HG03280 (cell line): ENCODE results near the gene NNMT.

Experiments
- ATAC-seq: cut with Tn5 transposase; IDR thresholded peaks from one replicate; pipeline ENCODE4 v1.9.1; 2021; ENCODE audit warnings: mild to moderate bottlenecking, moderate library complexity; ENCODE audit not compliant: unreplicated experiment

The NNMT gene

DNA sequence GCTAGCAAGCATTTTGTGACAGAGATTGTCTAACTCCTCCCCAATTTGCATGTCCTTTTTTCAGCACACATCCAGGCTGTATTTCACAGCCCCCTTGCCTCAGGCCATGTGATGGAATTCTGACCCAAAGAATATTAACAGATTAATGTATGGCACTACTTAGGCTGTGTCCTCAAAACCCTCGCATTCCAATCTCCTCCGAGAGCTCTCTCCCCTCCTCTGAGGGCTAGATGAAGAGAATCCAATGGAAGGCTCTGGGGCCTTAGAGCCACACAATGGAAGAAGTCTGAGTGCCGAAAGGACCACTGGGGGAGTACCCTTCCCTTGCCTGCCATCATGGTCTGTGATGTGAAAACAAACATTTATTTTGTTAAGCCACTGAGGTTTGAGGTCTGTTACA, 13.7 kb upstream of the NNMT start:
- ATAC-seq = no peak

DNA sequence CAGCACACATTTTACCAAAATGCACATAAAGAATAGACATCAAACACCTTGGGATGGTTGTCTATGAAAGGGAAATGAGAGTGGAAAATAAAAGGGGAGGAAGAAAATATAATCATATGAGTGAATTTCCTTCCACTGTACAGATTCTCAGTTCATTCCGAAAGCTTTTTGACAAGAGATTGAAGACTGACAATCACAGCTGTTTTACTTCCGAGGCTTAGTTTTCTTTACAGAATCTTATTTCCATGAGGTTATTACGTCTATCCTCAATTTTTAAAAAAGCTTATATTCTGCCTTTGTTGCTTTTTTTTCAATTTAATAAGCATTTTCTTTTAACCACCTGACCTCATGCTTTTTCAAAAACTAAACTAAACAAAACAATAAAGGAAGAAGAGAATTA, 12.8 kb upstream of the NNMT start:
- ATAC-seq = no peak

DNA sequence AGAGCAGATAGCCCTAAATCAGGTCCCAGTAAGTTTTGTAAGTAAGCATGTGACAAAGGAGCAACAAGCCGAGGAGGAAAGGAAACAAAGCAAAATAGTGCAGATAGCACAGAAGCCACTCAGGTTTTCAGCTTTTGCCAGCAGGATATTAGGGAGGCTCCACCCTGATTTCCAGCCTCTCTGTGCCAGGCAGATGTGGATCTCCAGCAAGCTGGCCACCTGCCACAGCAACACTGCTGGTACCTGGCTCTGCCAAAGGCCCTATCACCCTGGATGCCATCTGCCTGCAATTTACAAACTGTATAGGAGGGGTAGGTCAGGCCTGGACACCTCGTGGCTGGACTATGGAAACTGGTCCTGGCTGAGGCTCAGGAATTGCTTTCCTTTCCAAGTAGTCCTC, 12.2 kb upstream of the NNMT start:
- ATAC-seq = no peak

DNA sequence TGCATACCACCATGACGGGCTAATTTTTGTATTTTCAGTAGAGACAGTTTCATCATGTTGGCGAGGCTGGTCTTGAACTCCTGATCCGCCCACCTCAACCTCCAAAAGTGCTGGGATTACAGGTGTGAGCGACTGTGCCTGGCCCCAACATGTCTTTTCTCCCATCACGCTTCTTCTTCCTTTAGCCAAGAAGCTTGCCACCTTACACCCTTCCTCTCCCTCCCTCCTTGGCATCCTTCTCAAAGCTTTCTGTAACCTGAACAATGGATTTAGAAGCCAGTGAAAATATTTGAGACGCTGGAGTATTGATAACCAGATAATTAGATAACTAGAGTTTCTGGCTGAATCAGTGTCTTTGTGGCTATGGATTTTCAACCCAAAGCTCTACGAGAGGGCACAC, 11.3 kb upstream of the NNMT start:
- ATAC-seq = no peak

DNA sequence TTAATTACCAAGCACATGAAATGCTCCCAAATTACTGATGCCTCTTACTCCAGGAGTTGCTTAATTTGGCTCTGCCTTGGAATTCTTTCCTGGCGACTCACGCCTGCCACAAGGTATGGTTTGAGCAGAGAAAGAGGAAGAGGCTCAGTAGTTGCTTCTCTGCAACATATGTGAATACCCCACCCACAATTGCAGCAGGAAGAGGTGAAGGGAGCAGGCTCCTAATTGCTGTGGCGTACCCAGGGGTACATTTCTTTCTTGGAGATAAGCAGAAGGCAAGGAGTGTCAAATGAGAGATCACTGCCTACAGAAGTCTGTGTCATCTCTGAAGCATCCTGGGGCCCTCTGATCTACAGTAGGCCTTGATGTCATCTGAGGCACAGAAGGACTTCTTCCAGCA, 10.6 kb upstream of the NNMT start:
- no peak for ATAC-seq

DNA sequence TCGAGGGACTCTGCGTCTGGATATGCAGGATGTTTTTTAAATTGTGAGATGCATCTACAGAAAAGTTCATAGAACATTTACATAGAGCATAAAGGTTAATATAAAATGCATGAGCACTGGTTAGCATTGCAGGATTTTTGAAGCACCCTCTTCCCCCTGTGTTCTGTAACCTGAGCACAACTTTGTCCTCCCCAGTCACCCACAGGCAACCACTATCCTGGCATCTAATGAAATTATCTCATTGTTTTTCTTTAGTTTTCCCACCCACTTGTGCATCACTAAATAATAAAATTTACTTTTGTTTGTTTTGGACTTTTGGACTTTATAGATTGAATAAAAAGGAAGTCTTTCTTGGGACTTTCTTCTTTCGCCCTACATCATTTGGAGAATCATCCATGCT, 10.0 kb upstream of the NNMT start:
- ATAC-seq = no peak

DNA sequence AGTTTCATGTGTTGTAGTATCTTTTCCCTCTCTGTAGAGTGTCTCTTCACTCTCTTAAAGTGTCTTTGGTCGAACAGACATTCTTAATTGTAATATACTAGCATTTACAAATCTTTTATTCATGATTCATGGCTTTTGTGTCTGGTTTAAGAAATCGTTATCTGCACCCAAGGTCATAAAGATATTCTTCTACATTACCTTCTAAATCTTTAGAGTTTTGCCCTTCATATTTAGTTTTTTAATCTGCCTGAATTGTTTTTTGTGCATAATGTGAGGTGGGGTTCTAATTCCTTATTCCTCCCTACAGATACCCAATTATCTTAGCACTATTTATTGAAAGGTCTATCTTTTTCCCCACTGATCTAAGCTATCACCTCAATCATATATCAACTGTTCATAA, 9.0 kb upstream of the NNMT start:
- ATAC-seq = no peak

DNA sequence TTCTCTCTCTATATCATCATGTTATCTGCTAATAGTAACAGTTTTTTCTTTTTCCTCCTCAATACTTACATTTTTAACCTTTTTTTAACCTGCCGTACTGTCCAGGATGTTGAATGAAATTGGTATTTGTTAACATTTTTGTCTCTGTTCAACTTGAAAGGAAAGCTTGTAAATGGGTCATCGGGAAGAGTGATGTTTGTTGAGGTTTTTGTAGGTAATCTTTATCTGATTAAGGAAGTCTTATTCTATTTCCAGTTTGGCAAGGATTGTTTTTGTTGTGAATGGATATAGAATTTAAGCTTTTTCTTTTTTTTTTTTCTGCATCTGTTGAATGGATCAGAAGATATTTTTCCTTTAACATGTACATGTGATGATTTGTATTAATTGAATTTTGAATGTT, 8.1 kb upstream of the NNMT start:
- no peak for ATAC-seq

DNA sequence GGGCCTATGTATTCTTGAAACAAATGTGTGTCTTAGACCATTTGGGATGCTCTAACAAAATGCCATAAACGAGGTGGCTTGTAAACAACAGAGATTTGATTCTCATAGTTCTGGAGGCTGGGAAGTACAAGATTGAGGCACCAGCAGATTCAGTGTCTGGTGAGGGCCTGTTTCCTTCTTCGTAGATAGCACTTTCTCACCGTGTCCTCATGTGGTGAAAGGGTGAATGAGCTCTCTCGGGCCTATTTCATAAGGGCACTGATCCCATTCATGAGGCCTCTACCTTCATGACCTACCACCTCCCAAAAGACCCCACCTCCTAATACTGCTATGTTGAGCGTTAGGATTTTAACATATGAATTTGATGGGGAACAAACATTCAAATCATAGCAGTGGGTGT, 6.4 kb upstream of the NNMT start:
- no peak for ATAC-seq

DNA sequence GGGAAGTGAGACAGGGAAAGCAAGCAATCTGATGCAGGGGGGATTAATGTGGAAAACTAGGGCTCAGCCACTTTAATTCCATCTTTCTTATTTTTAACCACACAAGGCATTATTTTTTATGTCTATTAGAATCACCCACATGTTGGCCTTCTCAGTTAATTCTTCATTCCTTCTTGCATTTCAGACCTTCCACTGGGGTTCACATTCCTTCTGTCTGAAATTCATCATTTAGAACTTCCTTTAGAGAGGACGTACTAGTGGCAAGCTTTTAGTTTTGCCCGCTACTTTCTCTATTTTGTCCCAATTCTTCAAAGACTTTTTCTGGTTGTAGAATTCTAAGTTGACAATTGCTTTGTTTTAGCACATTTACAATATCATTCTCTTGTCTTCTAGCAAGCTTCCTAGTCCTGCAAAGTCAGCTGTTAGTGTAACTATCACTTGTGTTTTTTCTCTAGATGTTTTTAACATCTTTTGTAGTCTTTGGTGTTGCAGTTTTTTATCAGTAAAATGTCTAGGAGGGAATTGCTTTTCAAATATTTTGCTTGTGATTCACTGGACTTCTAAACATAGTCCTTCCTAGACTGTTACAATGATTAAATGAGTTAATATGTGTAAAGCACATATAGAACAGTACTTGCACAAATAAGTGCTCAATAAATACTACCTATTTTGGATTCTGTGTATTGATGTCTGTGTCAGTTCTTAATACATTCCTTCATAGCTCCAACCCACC, 5.5 kb upstream of the NNMT start:
- ATAC-seq = no peak

DNA sequence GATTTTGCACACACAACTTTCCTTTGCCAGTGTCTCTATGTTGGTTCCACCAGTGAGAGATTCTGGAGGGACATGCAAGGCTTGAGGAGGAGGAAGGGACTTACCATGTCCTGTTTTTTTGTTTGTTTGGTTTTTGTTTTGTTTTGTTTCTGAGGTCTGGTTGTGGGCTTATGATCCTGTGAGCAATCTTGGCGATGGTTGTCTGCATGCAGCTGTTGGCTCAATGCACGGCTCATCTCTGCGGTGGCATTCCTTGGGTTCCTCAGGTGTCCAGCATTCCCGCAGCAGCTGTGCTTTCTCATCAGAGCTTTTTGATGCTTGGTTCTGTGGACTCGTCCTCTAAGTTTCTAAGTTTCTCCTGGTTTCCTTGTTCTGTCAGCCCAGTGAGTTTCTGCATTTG, 4.8 kb upstream of the NNMT start:
- ATAC-seq = no peak

DNA sequence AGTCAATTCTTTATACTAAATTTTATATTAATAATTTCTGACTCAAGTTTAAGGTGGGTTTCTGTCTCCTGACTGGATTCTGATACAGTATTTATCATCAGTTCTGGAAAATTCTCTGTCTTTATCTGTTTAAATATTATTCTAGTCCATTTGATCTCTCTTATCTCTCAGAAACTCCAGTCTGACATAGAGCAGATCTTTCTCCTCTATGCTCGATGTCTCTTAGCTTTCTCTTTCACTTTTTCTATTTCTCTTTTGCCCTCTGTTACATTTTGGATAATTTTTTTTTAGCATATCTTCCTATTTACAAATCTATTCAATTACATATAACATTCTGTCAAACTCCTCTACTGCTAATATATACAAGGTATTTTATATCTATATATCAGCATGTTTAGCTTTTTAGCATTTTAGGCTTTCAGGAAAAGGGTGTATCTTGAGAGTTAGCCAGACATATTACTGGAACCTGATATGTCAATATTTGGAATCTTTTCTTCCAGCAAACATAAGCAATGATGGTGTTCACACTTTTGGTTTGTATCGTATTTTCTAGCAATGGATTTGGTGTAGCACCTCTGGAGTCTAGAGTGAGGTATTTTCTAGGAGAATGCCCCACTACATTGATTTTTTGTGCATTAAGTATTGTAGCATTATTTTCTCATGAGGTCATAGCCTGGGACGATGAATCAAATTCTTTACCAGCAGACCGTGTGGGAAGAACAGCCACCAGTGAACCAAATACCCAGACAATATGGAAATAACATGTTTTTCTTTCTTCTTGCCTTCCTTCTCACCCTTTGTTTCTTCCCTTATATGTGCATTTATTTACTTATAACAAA, 4.1 kb upstream of the NNMT start:
- no peak for ATAC-seq

DNA sequence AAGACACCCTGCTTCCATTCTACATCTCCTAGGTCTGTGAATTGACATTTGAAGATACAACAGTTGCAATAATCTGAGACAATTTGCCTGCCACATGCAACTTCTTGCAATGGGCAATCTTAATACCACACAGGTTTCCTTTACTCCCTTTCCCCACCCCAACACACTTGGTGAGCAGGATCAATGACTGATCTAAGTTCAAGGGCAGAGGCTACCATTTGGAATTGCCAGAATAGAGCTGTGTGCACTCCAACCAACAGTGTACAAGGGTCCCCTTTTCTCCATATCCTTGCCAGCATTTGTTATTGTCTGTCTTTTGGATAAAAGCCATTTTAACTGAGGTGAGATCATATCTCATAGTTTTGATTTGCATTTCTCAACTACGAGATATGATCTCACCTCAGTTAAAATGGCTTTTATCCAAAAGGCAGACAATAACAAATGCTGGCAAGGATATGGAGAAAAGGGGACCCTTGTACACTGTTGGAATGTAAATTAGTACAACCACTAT, 2.9 kb upstream of the NNMT start:
- no peak for ATAC-seq

DNA sequence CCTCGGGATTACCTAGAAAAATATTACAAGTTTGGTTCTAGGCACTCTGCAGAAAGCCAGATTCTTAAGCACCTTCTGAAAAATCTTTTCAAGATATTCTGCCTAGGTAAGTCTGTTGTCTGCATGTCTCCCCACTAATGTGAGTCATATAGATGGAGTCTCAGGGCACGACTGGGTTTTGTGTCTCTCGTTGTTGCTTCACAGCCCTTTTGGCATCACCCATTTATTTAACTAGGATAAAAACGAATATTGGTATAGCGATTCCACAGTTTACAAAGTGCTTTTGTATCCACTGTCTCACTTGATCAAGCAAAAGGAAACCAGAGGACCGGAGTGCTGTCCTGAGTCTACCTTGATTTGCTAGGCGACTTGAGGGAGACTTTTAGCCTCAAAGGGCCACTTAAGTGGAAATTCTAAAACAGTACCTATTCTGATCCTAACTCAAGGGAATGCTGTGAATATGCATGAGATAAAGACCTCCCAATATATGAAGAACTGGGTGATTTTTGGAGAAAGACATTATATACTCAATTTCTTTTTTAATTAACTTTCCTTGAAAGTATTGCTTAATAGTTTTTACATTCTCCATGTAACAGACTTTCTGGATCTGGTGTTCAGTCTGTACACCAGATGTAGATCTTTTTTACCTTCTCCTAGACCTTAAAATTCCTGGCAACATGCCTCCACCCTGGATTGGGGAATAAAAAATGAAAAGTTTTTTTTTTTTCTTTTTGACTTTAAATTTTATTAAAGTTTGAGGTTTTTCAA, 590 bp downstream of the NNMT start:
- no peak for ATAC-seq

DNA sequence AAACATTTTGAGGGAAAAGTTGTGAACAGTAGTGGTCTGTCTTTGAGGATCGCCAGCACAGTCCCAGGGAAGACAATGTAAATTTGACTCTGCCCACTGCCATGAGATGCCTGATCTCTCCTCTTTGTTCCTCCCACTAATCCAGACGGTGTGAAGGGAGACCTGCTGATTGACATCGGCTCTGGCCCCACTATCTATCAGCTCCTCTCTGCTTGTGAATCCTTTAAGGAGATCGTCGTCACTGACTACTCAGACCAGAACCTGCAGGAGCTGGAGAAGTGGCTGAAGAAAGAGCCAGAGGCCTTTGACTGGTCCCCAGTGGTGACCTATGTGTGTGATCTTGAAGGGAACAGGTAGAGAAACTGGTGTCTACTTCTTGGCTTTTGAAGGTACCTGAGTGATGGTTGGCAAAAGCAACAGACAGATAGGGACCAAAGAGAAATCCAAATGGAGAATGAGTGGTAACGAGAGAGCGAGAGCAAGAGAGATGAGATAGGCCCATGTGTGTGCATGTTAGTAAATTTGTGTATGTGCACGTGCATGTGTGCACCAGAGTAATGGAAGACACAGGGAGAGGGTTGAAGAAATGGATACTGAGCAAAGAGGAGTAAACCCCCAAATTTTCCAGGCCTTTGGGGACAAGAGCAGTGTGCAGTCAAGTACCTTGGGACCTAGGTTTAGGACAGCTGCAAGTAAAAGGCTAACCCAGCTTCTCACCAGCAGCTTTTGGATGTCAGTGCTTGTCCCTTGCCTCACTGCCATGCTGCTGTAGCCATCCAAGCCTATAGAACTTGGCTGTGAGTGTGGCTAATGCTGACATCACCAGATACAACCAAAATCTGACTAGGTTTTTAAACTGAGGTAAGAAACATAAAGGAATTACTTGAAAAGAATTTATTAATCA, 1.9 kb downstream of the NNMT start:
- no peak for ATAC-seq

DNA sequence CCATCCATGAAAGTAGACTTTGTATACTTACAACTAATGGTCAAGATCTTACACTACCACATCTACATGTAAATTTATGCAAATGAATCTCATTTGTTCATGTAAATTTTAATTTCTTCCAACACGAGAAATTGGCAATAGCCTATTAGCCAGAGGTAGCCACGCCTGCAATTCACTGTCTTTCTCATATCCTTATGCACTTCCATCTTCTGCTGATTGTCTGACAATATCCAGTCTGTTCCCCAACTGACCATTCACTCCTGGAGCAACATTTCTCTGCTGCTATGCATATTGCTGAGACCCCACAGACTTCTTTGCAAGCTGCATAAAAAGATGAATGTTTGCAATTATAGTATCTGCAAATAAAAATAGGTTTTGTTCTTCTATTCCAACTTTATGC, 2.5 kb downstream of the NNMT start:
- ATAC-seq = no peak

DNA sequence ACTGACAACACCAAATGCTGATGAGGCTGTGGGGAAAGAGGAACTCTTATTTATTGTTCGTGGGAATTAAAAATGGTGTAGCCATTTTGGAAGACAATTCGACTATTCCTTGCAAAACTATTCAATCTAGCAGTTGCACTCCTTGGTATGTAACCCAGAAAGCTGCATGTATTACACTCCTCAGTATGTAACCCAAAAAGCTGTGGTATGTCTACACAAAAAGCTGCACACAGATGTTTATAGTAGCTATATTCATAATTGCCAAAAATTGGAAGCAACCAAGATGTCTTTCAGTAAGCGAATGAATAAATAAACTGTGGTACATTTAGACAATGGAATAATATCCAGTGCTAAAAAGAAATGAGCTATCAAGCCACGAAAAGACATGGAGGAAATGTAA, 4.9 kb downstream of the NNMT start:
- no peak for ATAC-seq

DNA sequence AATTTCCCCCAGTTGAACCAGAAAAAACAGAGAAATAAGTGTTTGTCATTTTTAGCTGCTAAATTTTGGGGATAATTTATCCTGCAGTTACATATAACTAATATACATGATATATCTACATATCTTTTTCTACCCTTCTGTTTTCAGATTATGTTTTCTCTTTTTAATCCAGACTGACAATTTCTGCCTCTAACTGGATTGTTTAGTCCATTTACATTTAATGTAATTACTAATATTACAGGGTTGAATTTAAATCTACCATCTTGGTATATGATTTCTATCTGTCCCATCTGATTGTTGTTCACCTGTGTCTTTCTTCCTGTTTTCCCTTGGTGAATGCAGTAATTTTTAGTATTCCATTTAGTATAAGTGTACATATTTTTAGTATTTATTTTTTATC, 5.7 kb downstream of the NNMT start:
- ATAC-seq = no peak

DNA sequence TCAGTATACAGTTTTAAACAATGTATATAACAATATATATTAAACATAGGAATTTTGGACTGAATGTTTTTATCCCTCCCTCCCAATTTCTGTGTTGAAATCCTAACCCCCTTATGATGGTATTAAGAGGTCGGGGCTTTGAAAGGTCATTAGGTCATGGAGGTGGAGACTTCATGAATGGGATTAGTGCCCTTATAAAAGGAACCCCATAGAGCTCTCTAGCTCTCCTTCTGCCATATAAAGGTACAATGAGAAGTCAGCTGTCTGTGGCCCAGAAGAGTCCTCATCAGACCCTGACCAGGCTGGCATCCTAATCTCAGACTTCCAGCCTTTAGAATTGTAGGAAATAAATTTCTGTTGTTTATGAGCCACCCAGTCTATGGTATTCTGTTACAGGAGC, 6.5 kb downstream of the NNMT start:
- no peak for ATAC-seq

DNA sequence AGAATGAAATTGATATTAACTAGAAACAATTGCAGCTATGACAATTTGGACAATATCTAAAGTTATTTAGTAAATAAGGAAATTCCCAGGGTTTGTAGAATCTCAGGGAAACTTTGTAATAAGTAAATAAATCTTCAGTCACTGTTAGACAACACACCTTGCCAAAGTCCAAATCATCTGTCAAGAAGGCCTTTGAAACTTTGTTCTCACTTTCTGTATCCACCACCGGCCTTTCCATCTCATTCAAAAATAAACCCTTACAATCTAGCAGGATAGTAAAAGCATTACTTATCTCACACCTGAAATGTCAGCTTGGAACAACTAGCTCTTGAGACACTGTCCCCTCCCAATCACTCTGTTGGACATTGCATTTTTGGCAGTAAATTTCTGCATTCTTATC, 7.9 kb downstream of the NNMT start:
- ATAC-seq = no peak

DNA sequence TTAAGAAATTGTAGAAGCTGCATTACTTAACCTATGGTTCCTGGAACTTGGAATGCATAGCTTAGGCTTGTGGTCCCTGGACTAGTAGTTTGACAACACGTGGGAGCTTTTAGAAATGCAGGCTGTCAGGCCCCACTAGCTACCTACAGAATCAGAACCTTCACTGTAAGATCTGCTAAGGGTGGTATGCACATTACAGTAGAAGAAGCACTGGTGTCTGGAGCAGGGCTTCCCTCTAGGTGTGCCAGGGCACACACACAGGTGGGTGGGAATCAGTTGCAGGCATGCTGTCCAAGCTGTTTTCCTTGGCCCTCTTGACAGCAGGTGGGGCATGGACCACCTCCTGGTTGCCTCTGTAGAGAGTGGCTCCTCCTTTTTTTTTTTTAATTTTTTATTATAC, 8.8 kb downstream of the NNMT start:
- no peak for ATAC-seq
